ENCODE data around the gene PTPRN. TPM values are rescaled to one million over a fixed set of nuclear protein-coding genes. Genes with fewer than 3 reads are reported as not detected.
A peak's percentile ranks its signal among the peaks of the same experiment; 100 is the strongest.

Gene PTPRN
- total RNA-seq, 1 experiment from 2014 or later: not detected

- ATAC-seq (no peak), DNase-seq (ENCODE audit: low read depth, low spot score) (no peak)
- H3K4me3 ChIP-seq (replicated peaks in 1 of 2; ENCODE audit: low read depth in 1 of 2, low read length in 2 of 2): no peak overlapping the region
- peaks cover 8 to 23% of the 10 kb centered on the region in 2 experiments; a peak in 3 of 4 replicates for H3K4me1 ChIP-seq (ENCODE audit: control insufficient read depth in 1 of 2, insufficient read depth in 2 of 2, low read length in 2 of 2)
- no peaks in the 10 kb centered on the region for H3K36me3 ChIP-seq (ENCODE audit: control insufficient read depth in 1 of 2, insufficient read depth in 2 of 2, low read length in 2 of 2)
- H3K27ac ChIP-seq (ENCODE audit: low read depth, low read length): no peak overlapping the region; the same call in 1 of the 2 replicates
- no peak overlapping the region for H2AFZ ChIP-seq (ENCODE audit: low read depth, low read length, poor library complexity, severe bottlenecking)
- H4K20me1 ChIP-seq (ENCODE audit: insufficient read depth): no peaks in the 10 kb centered on the region
- ChIA-PET POLR2A (no interaction called here), CTCF (interaction anchor here (1.5 to 4.5 kb wide), 4 partner anchors 16 to 139 kb away, joined by 4 to 71 read pairs (median 12); partner anchors contain the start of genes DNAJB2, GLB1L and STK16), RAD21 (ENCODE audit: low non-redundant PET in 1 of 2, low total read pairs in 2 of 2, uncharacterized antibody in 2 of 2, unreplicated experiment in 2 of 2) (no interaction called here)
- no peaks in the 10 kb centered on the region for H3K9me2 ChIP-seq (ENCODE audit: insufficient read depth)
- no peaks in the 10 kb centered on the region for H3K27me3 ChIP-seq (ENCODE audit: insufficient read depth, low read length)
- H3K79me2 ChIP-seq (ENCODE audit: insufficient read depth, low read length): no peaks in the 10 kb centered on the region
- intact Hi-C loops (cut with micrococcal nuclease): loop anchor here (1.0 to 2.0 kb wide), 3 partner anchors 14 to 123 kb away; partner anchors contain the start of genes DNAJB2, SLC23A3, TUBA4A and TUBA4B
- peak overlapping the region; percentile 83; the same call in 1 of the 2 replicates for H3K4me2 ChIP-seq (ENCODE audit: low read length)
- H3K9me3 ChIP-seq (ENCODE audit: control insufficient read depth in 1 of 2, insufficient read depth in 1 of 2, low read depth in 1 of 2, low read length in 2 of 2): no peaks in the 10 kb centered on the region
- H3K9ac ChIP-seq (ENCODE audit: low read length): no peak overlapping the region
- BruUV-seq (replicated peaks): no TSS peak
- TF ChIP-seq ZNF274 (IDR thresholded peaks at IDR 0.05; ENCODE audit: low read depth, low read length) (no peak), ATF3 (IDR thresholded peaks at IDR 0.05) (no peak), EGR1 (IDR thresholded peaks at IDR 0.05; ENCODE audit: low read depth) (no peak), EZH2 (IDR thresholded peaks at IDR 0.05) (no peak), RAD21 (IDR thresholded peaks at IDR 0.05; ENCODE audit: low read depth) (no peak), YY1 (IDR thresholded peaks at IDR 0.05; ENCODE audit: extremely low read depth, insufficient replicate concordance, low read depth, low read length) (no peak), ZFX (IDR thresholded peaks at IDR 0.05) (no peak), SIN3A (IDR thresholded peaks at IDR 0.05; ENCODE audit: low read depth) (no peak), POLR2AphosphoS5 (IDR thresholded peaks at IDR 0.05; ENCODE audit: low read depth, low read length) (no peak)
- TF ChIP-seq, protein P1, sequence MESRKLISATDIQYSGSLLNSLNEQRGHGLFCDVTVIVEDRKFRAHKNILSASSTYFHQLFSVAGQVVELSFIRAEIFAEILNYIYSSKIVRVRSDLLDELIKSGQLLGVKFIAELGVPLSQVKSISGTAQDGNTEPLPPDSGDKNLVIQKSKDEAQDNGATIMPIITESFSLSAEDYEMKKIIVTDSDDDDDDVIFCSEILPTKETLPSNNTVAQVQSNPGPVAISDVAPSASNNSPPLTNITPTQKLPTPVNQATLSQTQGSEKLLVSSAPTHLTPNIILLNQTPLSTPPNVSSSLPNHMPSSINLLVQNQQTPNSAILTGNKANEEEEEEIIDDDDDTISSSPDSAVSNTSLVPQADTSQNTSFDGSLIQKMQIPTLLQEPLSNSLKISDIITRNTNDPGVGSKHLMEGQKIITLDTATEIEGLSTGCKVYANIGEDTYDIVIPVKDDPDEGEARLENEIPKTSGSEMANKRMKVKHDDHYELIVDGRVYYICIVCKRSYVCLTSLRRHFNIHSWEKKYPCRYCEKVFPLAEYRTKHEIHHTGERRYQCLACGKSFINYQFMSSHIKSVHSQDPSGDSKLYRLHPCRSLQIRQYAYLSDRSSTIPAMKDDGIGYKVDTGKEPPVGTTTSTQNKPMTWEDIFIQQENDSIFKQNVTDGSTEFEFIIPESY (IDR thresholded peaks at IDR 0.05; ENCODE audit: extremely low read depth, insufficient replicate concordance, low read length): no peak
Measured at GRCh38 chr2:219293736-219294231, 15.4 kb downstream of the PTPRN start.

Data from HCT116 (cell line).